HG02852 (cell line): Measurements from ENCODE around the gene RARS1.
A peak's percentile ranks its signal among the peaks of the same experiment; 100 is the strongest.
"Not testable (repeated sequence)": the region's sequence is repeated elsewhere in the genome, so short reads cannot be mapped to it uniquely, and the experiment has no call there.

Source experiments
- ATAC-seq: cut with Tn5 transposase; IDR thresholded peaks from one replicate; pipeline ENCODE4 v1.9.1; 2021; ENCODE audit warnings: mild to moderate bottlenecking, moderate library complexity; ENCODE audit not compliant: unreplicated experiment

Gene RARS1

DNA sequence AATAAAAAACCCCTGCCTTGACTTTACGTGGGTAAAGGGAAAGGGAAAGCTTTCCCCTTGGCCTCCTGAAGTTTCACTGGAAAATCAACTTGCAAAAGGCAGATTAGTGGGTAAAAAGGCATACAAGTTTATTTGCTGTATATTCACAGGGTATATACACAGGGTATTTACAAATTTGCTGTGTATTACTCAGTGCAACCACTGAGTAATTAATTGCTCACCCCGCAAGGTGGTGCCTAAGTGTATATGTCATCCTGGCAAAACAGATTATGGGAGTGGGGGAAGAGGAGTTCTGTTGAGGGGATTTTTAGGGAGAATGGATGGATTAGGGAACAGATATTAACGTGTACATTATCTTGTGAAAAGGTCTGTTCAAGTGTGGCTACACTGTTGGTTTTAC lies 7.1 kb upstream of the RARS1 start:
- ATAC-seq = no peak

DNA sequence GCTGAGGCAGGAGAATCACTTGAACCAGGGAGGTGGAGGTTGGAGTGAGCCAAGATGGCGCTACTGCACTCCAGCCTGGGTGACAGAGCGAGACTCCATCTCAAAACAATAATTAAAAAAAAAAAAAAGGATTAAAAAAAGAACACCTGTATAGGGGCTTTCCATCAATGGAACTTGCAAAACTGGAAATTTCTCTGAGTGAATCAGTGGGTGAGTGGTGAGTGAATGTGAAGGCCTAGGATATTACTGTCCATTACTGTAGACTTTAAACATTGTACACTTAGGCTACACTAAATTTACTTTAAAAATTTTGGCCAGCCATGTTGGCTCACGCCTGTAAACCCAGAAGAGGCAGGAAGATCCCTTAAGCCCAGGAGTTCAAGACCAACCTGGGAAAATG lies 5.7 kb upstream of the RARS1 start:
- no peak for ATAC-seq

DNA sequence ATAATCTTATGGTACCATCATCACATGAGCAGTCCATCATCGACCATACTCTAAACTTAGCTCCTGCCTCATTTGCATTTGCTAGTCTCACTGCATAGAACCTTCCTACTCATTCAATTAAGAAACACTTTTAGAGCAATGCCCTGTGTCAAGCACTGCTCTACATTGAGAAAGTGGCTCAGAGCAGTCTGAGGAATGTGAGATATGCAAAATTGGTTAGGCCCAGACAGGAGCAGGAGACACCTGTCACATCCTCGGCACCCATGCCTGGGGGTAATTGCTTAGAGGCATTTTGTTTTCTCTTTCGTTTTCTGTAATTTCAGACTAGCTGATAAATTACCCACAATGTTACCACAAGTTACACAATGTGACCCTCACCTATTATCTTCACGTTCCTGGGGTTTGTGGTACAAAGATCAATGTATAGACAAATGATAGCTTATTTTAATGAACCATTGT lies 4.9 kb upstream of the RARS1 start:
- peak; percentile 96 for ATAC-seq

DNA sequence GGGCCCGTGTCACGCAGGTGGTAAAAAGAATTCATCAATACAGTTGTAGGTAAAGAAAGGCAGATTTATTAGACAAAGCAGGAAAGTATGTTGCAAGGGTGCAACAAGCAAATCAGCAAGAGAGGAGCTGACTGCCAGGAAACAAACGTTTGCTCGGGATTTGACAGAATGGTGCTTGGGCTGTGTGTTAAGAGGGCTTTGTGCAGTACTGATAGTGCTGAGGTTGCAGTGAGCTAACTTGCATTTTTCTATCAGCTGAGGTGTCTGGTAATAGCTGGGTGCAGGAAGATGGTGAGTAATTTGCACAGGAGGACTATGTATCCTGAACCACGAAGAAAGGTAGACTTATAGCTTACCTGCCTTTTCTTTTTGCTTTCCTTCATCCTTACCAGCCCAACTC lies 3.9 kb upstream of the RARS1 start:
- no peak for ATAC-seq

DNA sequence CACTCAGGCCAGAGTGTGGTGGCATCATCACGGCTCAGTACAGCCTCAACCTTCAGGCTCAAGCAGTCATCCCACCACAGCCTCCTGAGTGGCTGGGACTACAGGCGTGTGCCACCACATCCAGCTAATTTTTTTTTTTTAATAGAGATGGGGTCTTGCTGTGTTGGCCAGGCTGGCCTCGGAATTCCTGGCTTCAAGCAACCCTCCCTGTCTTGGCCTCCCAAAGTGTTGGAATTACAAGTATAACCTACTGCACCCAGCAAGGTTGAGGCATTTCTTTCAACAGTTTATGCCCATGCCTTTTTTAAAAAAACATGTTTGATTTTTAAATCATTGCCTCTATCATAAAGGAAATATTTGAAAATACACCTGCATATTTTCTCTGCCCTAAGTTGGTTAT lies 2.8 kb downstream of the RARS1 start:
- ATAC-seq = no peak

DNA sequence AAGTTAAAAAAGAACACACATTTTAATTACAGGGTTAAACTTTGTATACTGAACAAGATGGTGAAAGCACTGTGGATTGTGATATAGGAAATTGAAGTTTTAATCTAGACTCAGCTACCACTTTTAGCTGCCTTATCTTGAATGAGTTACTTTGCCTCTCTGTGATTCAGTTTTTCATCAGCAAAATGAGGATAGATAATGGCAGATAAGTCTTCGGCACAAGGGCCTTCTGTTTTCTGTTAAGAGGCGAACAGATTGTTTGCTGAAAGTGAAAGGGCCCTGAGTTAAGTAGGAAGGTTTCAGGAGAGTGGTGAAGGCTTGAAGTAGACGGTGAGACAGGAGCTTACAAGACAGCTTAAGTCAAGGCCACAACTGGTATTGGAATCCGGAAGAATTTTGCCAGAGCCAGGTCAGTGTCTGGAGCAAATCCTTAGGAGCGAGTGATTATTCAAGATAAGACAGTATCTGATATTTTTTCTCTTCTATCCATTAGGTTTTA lies 7.8 kb downstream of the RARS1 start:
- no peak for ATAC-seq

DNA sequence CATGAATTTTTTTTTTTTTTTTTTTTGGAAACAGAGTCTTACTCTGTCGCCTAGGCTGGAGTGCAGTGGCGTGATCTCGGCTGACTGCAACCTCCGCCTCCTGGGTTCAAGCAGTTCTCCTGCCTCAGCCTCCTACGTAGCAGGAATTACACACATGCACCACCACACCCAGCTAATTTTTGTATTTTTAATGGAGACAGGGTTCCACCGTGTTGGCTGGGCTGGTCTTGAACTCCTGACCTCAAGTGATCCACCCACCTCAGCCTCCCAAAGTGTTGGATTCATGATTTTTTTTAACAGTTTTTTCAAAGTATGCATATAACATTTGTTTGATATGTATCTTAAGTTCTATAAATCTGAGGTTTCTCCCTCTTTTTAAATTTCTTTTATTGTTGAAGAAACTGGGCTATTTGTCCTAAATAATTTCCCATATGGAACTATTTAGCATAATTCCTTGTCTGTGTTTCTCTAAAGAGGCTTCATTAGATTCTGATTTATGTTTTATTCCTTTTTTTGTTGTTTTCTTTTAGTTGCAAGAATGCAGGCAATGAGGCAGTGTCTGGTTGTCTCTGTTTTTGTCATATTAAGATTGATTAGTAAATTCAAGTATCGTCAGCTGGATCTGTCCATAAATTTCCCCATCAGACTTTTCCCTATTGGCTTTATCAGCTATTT lies 16.4 kb downstream of the RARS1 start:
- no peak for ATAC-seq

DNA sequence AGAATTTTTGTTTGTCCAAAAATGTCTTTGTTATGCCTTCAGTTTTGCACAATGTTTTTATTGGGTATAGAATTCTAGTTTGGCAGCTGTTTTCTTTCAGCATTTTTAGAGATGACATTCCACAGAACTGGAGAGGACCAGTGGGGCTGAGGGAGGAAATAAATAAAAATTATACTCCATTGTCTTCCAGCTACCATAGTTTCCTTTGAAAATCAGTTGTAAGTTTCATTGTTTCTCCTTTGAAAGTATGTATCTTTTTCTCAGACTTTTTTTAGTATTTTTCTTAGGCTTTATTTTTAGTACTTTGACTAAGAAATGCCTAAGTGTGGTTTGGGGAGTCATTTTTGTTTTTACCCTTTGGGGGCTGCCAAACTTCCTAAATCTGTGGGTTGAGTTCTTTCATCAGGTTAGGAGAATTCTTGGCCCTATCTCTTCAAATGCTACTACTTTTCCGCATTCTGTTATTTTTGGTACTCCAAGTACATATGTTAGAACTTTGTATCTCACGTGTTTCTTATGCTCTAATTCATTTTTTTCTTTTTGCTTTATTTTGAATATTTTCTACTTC lies 27.7 kb downstream of the RARS1 start:
- ATAC-seq = no peak

DNA sequence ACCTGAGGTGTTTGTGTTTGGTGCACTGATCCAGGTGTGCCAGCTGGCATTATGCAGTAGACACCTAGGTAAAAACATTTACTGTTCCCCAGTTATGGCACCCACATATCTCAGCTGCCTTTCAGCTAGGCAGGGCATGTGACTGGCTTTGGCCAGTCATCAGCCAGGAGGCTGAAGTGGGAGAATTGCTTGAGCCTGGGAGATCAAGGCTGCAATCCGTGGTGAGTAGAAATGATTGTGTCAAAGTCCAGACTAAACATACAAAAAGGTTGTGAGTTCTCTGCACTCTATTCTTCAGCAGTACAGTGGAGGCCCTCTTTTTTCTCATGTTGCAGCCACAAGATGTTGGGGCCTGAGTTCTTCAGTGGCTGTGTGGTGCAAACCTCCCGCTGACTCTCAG lies 39.6 kb downstream of the RARS1 start:
- no peak for ATAC-seq

DNA sequence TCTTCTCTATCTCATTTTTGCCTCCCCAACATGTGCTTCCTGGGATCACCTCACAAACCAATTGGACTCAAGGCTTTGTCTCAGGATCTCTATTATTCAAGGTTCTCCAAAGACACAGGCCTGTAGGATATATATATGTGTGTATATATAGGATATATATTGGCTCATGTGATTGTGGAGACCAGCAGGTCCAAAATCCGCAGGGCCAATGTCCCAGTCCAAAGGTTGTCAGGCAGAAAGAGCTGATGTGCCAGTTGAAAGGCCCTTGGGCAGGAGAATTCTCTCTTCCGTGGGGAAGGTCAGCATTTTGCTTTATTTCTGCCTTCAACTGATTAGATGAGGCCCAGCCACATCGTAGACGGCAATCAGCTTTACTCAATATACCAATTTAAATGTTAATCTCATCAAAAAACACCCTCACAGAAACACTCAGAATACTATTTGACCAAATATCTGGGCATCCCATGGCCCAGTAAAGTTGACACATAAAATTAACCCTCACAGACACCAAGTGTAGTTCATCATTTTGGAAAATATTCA lies 41.6 kb downstream of the RARS1 start:
- no peak for ATAC-seq

DNA sequence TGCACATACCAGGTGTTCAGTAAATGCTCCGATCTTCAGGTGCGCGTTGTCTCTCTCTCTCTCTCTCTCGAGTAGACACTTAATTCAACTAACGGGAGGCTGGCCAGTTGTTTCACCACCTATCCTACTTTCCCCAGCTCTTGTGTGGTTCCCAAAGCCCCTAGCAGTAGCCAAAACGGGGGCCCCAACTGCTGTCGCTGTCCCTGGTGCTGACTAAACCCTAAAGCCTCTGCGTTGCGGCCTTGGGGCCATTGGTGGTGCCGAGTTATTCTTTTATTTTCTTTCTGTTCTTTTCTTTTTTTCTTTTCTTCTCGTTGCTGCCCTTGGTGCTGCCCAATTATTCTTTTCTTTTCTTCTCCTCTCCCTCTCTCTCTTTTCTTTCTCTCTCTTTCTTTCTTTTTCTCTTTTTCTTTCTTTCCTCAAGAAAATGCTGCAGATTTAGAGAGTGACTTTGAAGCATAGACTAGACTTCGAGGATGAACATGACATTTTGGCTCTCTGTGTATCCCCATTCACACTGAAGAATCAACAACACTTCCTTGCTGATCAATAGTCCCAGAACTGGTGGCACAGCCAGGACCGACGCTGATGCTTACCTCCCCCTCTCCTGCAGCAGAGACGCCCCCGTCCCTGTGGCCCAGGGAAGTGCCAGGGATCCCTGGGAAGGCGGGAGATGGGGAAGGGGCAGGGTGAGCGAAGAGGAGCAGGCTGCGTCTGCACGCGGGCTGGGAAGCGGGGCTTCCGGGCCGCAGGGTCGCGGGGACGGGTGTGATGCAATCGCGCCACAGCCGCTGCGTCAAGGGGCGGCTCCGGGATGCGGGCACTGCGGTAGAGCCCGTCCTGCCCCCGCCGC lies 42.5 kb downstream of the RARS1 start, which contains the start of gene FBLL1:
FBLL1 (plus strand) TSS at position 785 of the 853 bp plus-strand sequence. CDS start 200 bp downstream, outside the sequence.
- no peak for ATAC-seq

DNA sequence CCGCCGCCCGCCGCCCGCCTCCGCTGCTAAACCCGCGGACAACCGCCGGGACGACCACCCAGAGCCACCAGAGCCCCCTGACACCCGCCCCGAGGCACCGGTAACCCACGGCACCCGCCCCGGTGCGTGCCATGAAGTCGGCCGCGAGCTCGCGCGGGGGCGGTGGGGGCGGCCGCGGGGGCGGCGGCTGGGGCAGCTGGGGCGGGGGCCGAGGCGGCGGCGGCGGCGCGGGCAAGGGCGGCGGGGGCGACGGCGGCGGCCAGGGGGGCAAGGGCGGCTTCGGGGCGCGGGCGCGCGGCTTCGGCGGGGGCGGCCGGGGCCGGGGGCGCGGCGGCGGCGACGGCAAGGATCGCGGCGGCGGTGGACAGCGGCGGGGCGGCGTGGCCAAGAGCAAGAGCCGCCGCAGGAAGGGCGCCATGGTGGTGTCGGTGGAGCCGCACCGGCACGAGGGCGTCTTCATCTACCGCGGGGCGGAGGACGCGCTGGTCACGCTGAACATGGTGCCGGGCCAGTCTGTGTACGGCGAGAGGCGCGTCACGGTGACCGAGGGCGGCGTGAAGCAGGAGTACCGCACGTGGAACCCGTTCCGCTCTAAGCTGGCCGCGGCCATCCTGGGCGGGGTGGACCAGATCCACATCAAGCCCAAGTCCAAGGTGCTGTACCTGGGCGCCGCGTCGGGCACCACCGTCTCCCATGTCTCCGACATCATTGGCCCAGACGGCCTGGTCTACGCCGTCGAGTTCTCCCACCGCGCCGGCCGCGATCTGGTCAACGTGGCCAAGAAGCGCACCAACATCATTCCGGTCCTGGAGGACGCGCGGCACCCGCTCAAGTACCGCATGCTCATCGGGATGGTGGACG lies 43.3 kb downstream of the RARS1 start:
- no peak for ATAC-seq

DNA sequence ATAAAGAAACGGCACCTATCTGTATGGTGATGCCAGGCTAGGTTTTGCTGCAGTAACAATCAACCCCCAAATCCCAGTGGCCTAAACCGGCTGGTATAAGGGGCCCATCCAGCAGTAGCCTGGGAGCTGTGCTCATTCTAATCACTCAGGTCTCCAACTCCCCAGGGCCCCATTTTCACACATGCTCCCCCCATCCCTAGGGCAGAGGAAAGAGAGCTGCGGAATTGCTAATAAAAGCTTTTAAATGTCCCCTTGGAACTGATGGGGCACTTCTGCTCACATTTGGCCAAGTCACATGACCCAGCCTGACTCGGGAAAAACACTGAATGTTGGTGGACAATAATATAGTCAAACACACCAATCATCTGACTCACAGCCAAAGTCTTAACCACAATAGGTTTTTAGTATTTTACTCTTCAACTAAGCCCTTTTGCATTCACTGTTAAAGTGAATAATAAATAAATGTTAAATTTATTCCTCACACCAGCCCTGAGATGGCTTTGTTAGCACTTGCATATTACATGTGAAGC lies 44.4 kb downstream of the RARS1 start:
- no peak for ATAC-seq

DNA sequence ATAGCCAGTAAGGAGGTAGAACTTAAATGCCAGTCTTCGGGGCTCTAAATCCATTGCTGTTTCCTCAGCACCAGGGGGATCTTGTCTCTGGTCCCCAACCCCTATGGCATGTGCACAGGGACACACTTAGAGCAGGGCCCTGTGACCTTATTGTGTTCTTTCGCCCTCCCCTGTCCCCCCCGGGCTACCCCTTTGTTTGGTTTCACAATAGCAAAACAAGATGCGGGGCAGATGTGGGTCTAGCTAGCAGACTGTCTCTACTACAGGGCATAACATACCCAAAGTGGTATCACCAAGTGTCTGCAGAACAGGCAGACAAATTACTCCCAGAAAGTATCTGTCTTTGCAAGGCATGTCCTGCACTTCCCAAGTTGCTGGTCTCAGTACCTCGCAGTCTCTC lies 44.9 kb downstream of the RARS1 start:
- no peak for ATAC-seq

DNA sequence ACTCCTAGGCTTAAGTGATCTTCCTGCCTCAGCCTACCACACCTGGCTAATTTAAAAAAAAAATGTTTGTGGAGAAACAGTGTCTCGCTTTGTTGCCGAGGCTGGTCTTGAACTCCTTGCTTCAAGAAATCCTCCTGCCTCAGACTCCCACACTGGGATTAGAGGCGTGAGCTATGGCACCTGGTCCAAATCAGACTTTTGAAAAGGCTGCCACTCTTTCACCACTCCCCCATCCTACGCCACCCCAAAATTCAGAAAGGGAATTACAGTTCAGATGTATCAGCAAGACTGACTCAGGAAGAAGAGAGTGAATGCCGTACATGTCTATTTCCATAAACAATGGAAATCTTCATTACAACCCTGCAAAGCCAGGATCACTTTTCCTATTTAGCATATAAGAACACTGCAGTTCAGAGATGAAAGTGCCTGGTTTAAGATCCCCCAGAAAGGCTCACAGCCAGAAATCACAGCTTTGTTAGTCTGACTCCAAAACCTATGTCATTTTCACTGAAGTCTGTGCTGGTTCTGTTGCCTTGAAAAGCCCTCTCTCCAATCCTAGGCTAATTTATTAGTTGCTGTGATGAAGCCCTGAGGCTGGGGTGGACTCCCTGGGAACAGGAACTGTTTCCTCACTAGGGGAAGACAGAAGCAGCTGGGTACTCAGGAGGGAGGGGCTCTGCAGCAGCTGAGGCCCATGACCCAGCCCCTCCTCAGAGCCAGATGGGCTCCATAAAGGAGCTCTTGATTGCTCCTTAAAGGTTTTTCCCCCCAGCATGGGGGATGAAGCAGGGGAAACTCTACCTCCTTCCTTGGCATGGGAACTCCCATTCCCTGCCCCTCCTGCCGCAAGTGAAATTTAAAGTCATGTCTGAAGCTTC lies 46.0 kb downstream of the RARS1 start:
- no peak for ATAC-seq

DNA sequence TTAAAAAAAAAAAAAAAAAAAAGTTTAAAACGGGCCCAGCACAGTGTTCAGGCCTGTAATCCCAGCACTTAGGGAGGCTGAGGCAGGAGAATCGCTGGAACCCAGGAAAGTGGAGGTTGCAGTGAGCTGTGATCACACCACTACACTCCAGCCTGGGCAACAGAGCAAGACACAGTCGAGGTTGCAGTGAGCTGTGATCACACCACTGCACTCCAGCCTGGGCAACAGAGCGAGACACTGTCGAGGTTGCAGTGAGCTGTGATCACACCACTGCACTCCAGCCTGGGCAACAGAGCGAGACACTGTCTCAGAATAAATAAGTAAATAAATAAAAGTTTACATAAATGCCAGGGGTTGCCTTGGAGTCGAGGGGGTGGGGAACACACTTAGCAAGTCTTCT lies 48.1 kb downstream of the RARS1 start:
- not testable (repeated sequence) for ATAC-seq

DNA sequence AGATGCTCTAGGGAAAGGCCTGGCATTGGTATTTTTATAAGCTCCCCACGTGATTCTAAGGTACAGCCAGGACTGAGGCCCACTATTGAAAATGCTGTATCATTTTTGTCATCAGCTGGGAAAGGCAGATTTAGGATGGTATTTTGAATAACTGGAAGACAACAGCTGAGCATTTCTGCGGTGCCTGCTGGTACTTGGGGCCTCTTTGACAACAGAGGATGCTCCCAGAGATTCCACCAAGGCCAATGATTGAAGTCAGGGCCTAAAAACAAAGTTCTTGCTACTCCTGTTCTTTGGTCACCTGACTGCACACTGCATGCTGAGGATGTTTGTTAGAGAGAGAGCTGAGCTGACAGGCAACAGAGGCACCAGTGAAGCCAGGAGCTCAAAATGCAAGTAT lies 50.9 kb downstream of the RARS1 start:
- ATAC-seq = no peak

DNA sequence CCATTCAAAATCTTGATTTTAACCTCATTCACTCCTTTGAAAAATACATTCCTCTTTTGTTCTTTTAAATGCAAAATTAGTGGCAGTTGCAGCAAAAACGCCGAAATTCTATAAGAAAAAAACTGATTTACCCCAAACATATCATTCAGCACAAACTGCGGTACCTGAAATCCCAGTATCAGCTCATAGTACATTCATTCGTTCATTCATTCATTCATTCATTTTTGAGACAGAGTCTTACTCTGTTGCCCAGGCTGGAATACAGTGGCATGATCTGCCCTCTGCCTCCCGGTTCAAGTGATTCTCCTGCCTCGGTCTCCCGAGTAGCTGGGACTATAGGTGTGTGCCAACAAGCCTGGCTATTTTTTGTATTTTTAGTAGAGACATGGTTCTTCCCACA lies 63.3 kb downstream of the RARS1 start:
- ATAC-seq = no peak

DNA sequence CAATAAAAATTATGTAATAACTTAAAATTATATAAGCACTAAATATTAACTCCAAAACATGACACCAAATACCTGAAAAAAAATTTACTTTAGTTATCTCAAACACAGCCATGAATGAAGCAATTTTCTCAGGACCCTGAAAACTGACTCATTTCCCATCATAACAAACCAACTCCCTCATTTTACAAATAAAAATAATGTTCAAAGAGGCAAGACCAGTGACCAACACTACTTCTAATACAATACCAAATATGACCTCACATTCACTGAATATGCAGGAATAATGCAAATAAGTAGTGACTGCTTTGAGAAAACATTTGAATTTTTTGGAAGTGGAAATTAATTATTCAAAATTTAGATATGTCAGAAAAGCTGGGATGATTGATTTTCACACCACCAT lies 64.4 kb downstream of the RARS1 start:
- ATAC-seq = no peak
